Cardiac fibroblast (primary cell): ENCODE measurements around the gene YPEL3.
A peak's percentile ranks its signal among the peaks of the same experiment; 100 is the strongest.

ENCODE experiments used
- DNase-seq, 2 donors: peaks; one replicate each; pipeline versions ENCODE4 v3.0.0 to v3.0.0-alpha.2; 2010; ENCODE audit warnings: low read depth in 2 of 2
- H3K4me3 ChIP-seq, 2 donors: replicated peaks in 1 of 2; 1 replicate in 1 of 2; 2 replicates in 1 of 2; pipeline ENCODE4 v1.5.1; 2011; ENCODE audit warnings: low read depth in 2 of 2, low read length in 2 of 2, mild to moderate bottlenecking in 2 of 2, moderate library complexity in 1 of 2
- CTCF ChIP-seq: IDR thresholded peaks from one replicate; pipeline ENCODE4 v1.5.1; 2011; ENCODE audit warnings: low read depth, mild to moderate bottlenecking, low read length, inconsistent platforms

The YPEL3 gene

GRCh38 chr16:30095166-30096078 lies 591 bp downstream of the YPEL3 start:
- H3K4me3 ChIP-seq = peak overlapping the region; percentile 73 to 86
- DNase-seq = no peak
- no peak for TF ChIP-seq CTCF

- no peak for TF ChIP-seq CTCF
- DNase-seq = no peak
- peak overlapping the region; percentile 73 to 86 for H3K4me3 ChIP-seq
Measured at GRCh38 chr16:30094541-30095165, 1.4 kb downstream of the YPEL3 start.

- peak overlapping the region; percentile 27 to 48 for H3K4me3 ChIP-seq
- peak; percentile 80 for TF ChIP-seq CTCF
- DNase-seq = peak; percentile 82 to 85
Measured at GRCh38 chr16:30092373-30093010, 3.5 kb downstream of the YPEL3 start.

- peak; percentile 89 to 93 for DNase-seq
- peak; percentile 55 for TF ChIP-seq CTCF
- H3K4me3 ChIP-seq = peak within 1 kb of the TSS; percentile 43 to 48
Measured at GRCh38 chr16:30091474-30092372, 4.3 kb downstream of the YPEL3 start, which contains the start of gene TBX6. TSS of gene TBX6 (minus strand) at chr16:30091924. CDS start at chr16:30091193, 731 bp downstream.

GRCh38 chr16:30090610-30091331 lies 5.2 kb downstream of the YPEL3 start:
- no peak overlapping the region for H3K4me3 ChIP-seq
- no peak for DNase-seq
- no peak for TF ChIP-seq CTCF
